Skeletal muscle tissue (tissue), 4 donors: ENCODE results near the gene HLA-DMA. TPM values are rescaled to one million over a fixed set of nuclear protein-coding genes. Genes with fewer than 3 reads are reported as not detected.

Experiments used
- H3K27ac ChIP-seq: one replicate; pipeline ENCODE4 v1.7.0; 2013; ENCODE audit warnings: mild to moderate bottlenecking, low read depth, low read length, inconsistent platforms
- H3K27me3 ChIP-seq, 3 donors: one replicate each; pipeline ENCODE4 v1.7.0; 2013; ENCODE audit warnings: low read length in 3 of 3; ENCODE audit not compliant: control insufficient read depth in 3 of 3, insufficient read depth in 3 of 3
- H3K36me3 ChIP-seq, 3 donors: one replicate each; pipeline ENCODE4 v1.7.0; 2013; ENCODE audit warnings: low read length in 3 of 3; ENCODE audit not compliant: control insufficient read depth in 3 of 3, insufficient read depth in 3 of 3
- H3K4me1 ChIP-seq, 3 donors: one replicate each; pipeline ENCODE4 v1.7.0; 2013; ENCODE audit warnings: low read length in 3 of 3, mild to moderate bottlenecking in 3 of 3; ENCODE audit not compliant: control insufficient read depth in 3 of 3, insufficient read depth in 3 of 3
- H3K4me3 ChIP-seq, 3 donors: one replicate each; pipeline ENCODE4 v1.7.0; 2013; ENCODE audit warnings: low read length in 3 of 3
- H3K9ac ChIP-seq, 3 donors: one replicate each; pipeline ENCODE4 v1.7.0; 2013; ENCODE audit warnings: low read length in 3 of 3, mild to moderate bottlenecking in 3 of 3, moderate library complexity in 2 of 3, low read depth in 1 of 3
- H3K9me3 ChIP-seq, 3 donors: one replicate each; pipeline ENCODE4 v1.7.0; 2013; ENCODE audit warnings: low read length in 3 of 3; ENCODE audit not compliant: control insufficient read depth in 3 of 3
- total RNA-seq: library from RNA; depleted of rRNA; stranded (reverse); fragments of >200 nt; gene quantifications from one replicate; pipeline ENCODE4 v1.2.3, GENCODE V29; 2014
- donor health status: Osteomylitis.

Gene HLA-DMA
- total RNA-seq, 1 donor from 2014 or later = 6.3 TPM

- no peak overlapping the region for H3K9ac ChIP-seq
- H3K36me3 ChIP-seq = peaks cover 27 to 30% (median 29%) of the 10 kb centered on the region in 3 donors
- H3K9me3 ChIP-seq = no peaks in the 10 kb centered on the region
- no peaks in the 10 kb centered on the region for H3K27me3 ChIP-seq
- no peak overlapping the region for H3K4me3 ChIP-seq
- H3K4me1 ChIP-seq = peaks cover 6 to 23% (median 7%) of the 10 kb centered on the region in 3 donors
- H3K27ac ChIP-seq = no peak overlapping the region
These were observed 30.6 kb upstream of the HLA-DMA start for GRCh38 chr6:32983493-32983848.

GRCh38 chr6:32982702-32983492 is 30.0 kb upstream of the HLA-DMA start:
- no peak overlapping the region for H3K4me3 ChIP-seq
- no peak overlapping the region for H3K9ac ChIP-seq
- H3K27ac ChIP-seq = peak overlapping the region; percentile 21
- H3K36me3 ChIP-seq = peaks cover 32 to 36% (median 35%) of the 10 kb centered on the region in 3 donors
- H3K27me3 ChIP-seq = no peaks in the 10 kb centered on the region
- H3K4me1 ChIP-seq = peaks cover 7 to 27% (median 7%) of the 10 kb centered on the region in 3 donors
- no peaks in the 10 kb centered on the region for H3K9me3 ChIP-seq

- Histone ChIP-seq H3K27ac (peak overlapping the region; percentile 21), H3K9ac (no peak overlapping the region), H3K9me3 (no peaks in the 10 kb centered on the region), H3K27me3 (no peaks in the 10 kb centered on the region), H3K4me3 (no peak overlapping the region), H3K4me1 (peaks cover 7 to 33% (median 10%) of the 10 kb centered on the region in 3 donors), H3K36me3 (peaks cover 39 to 43% (median 42%) of the 10 kb centered on the region in 3 donors)
These were observed 29.3 kb upstream of the HLA-DMA start for GRCh38 chr6:32982084-32982701.

- no peaks in the 10 kb centered on the region for H3K9me3 ChIP-seq
- no peak overlapping the region for H3K9ac ChIP-seq
- H3K4me1 ChIP-seq = peaks cover 13 to 48% (median 26%) of the 10 kb centered on the region in 3 donors
- no peak overlapping the region for H3K27ac ChIP-seq
- H3K27me3 ChIP-seq = no peaks in the 10 kb centered on the region
- H3K4me3 ChIP-seq = no peak overlapping the region
- peaks cover 54 to 59% (median 58%) of the 10 kb centered on the region in 3 donors for H3K36me3 ChIP-seq
These were observed 27.7 kb upstream of the HLA-DMA start for GRCh38 chr6:32980488-32981038.

- Histone ChIP-seq H3K9me3 (no peaks in the 10 kb centered on the region), H3K27ac (no peak overlapping the region), H3K4me1 (peaks cover 18 to 53% (median 33%) of the 10 kb centered on the region in 3 donors), H3K27me3 (no peaks in the 10 kb centered on the region), H3K9ac (no peak overlapping the region), H3K4me3 (no peak overlapping the region), H3K36me3 (peaks cover 59 to 64% (median 63%) of the 10 kb centered on the region in 3 donors)
These were observed 27.0 kb upstream of the HLA-DMA start for GRCh38 chr6:32979720-32980487.

GRCh38 chr6:32977953-32978324 is 25.0 kb upstream of the HLA-DMA start:
- no peaks in the 10 kb centered on the region for H3K9me3 ChIP-seq
- H3K36me3 ChIP-seq = peaks cover 72 to 82% (median 74%) of the 10 kb centered on the region in 3 donors
- no peak overlapping the region for H3K27ac ChIP-seq
- H3K27me3 ChIP-seq = no peaks in the 10 kb centered on the region
- no peak overlapping the region for H3K4me3 ChIP-seq
- no peak overlapping the region for H3K9ac ChIP-seq
- H3K4me1 ChIP-seq = peaks cover 24 to 49% (median 37%) of the 10 kb centered on the region in 3 donors

GRCh38 chr6:32977272-32977952 is 24.5 kb upstream of the HLA-DMA start:
- Histone ChIP-seq H3K27me3 (no peaks in the 10 kb centered on the region), H3K9ac (no peak overlapping the region), H3K4me3 (no peak overlapping the region), H3K9me3 (no peaks in the 10 kb centered on the region), H3K4me1 (peaks cover 24 to 47% (median 37%) of the 10 kb centered on the region in 3 donors), H3K36me3 (peaks cover 77 to 88% (median 79%) of the 10 kb centered on the region in 3 donors), H3K27ac (no peak overlapping the region)

GRCh38 chr6:32976334-32977069 is 23.6 kb upstream of the HLA-DMA start:
- Histone ChIP-seq H3K4me1 (peaks cover 25 to 47% (median 37%) of the 10 kb centered on the region in 3 donors), H3K9me3 (no peaks in the 10 kb centered on the region), H3K9ac (peak overlapping the region in 1 of 3 donors; percentile 11), H3K36me3 (peaks cover 75 to 90% (median 83%) of the 10 kb centered on the region in 3 donors), H3K27me3 (no peaks in the 10 kb centered on the region), H3K27ac (no peak overlapping the region), H3K4me3 (peak overlapping the region in 1 of 3 donors; percentile 16)

- Histone ChIP-seq H3K36me3 (peaks cover 70 to 84% (median 84%) of the 10 kb centered on the region in 3 donors), H3K9me3 (no peaks in the 10 kb centered on the region), H3K4me1 (peaks cover 28 to 47% (median 37%) of the 10 kb centered on the region in 3 donors), H3K9ac (peak overlapping the region in 1 of 3 donors; percentile 55), H3K4me3 (no peak overlapping the region), H3K27me3 (no peaks in the 10 kb centered on the region), H3K27ac (no peak overlapping the region)
These were observed 23.0 kb upstream of the HLA-DMA start for GRCh38 chr6:32975886-32976285.
